Stimulated activated CD8-positive, alpha-beta memory T cell treated with anti-CD3 and anti-CD28 coated beads, Interleukin-15, amount 100 ng/mL, for 24 hours (primary cell): ENCODE data around the gene GNAI3.

Experiments
- DNase-seq: peaks from one replicate; pipeline ENCODE4 v3.0.0-alpha.2; 2020; ENCODE audit warnings: low read depth

The GNAI3 gene

GRCh38 chr1:109624201-109625010 lies 76.0 kb downstream of the GNAI3 start:
- no peak for DNase-seq

- no peak for DNase-seq
Measured at GRCh38 chr1:109625176-109625575, 76.8 kb downstream of the GNAI3 start.

GRCh38 chr1:109625601-109626560 lies 77.5 kb downstream of the GNAI3 start:
- DNase-seq = no peak

GRCh38 chr1:109626682-109627408 lies 78.4 kb downstream of the GNAI3 start:
- no peak for DNase-seq

GRCh38 chr1:109627692-109628399 lies 79.4 kb downstream of the GNAI3 start:
- no peak for DNase-seq

GRCh38 chr1:109628540-109629321 lies 80.3 kb downstream of the GNAI3 start:
- no peak for DNase-seq

GRCh38 chr1:109629372-109630030 lies 81.1 kb downstream of the GNAI3 start:
- no peak for DNase-seq

GRCh38 chr1:109630081-109630897 lies 81.9 kb downstream of the GNAI3 start:
- DNase-seq = no peak

GRCh38 chr1:109630898-109631512 lies 82.6 kb downstream of the GNAI3 start:
- DNase-seq = no peak

- DNase-seq = no peak
Measured at GRCh38 chr1:109631513-109632505, 83.4 kb downstream of the GNAI3 start.

- DNase-seq = no peak
Measured at GRCh38 chr1:109632671-109633346, 84.4 kb downstream of the GNAI3 start.

- no peak for DNase-seq
Measured at GRCh38 chr1:109634292-109634691, 85.9 kb downstream of the GNAI3 start.

- no peak for DNase-seq
Measured at GRCh38 chr1:109634771-109635750, 86.6 kb downstream of the GNAI3 start.

GRCh38 chr1:109635862-109636200 lies 87.4 kb downstream of the GNAI3 start:
- no peak for DNase-seq

- DNase-seq = no peak
Measured at GRCh38 chr1:109636201-109636952, 88.0 kb downstream of the GNAI3 start.
